Activated CD4-positive, alpha-beta T cell treated with anti-CD3 and anti-CD28 coated beads for 36 hours (primary cell): ENCODE results near the gene RBM4. TPM values are rescaled to one million over a fixed set of nuclear protein-coding genes. Genes with fewer than 3 reads are reported as not detected.

Experiments
- ATAC-seq: fragments of 200-7000 bp; cut with Tn5 transposase; one replicate; pipeline ENCODE4 v1.10.0; 2021; ENCODE audit warnings: mild to moderate bottlenecking, moderate library complexity
- CTCF ChIA-PET: fragments of 350-600 bp; sonication (Branson Sonifier 250); formaldehyde crosslinking; loops from one replicate; lab custom pipeline; 2021; ENCODE audit warnings: antibody characterized with exemption; lab: Charles Lee
- POLR2A ChIA-PET: fragments of 350-600 bp; sonication (Branson Sonifier 250); formaldehyde crosslinking; loops from one replicate; lab custom pipeline; 2021; ENCODE audit warnings: antibody characterized with exemption, inconsistent platforms; lab: Charles Lee
- DNase-seq: peaks from one replicate; pipeline ENCODE4 v3.0.0-alpha.2; 2020
- H3K27ac Mint-ChIP-seq: one replicate; pipeline ENCODE4 v1.8.0; 2021; ENCODE audit warnings: mixed read lengths
- H3K27me3 Mint-ChIP-seq: one replicate; pipeline ENCODE4 v1.8.0; 2021; ENCODE audit warnings: mixed read lengths
- H3K36me3 Mint-ChIP-seq: one replicate; pipeline ENCODE4 v1.8.0; 2021; ENCODE audit warnings: low read depth, mixed read lengths
- H3K4me1 Mint-ChIP-seq: one replicate; pipeline ENCODE4 v1.8.0; 2021; ENCODE audit warnings: mixed read lengths
- H3K4me3 Mint-ChIP-seq: one replicate; pipeline ENCODE4 v1.8.0; 2021; ENCODE audit warnings: mild to moderate bottlenecking, moderate library complexity, mixed read lengths
- H3K9me3 Mint-ChIP-seq: one replicate; pipeline ENCODE4 v1.8.0; 2021; ENCODE audit warnings: low read depth, mixed read lengths
- intact Hi-C, 2 experiments: fragments of 100-400 bp; cut with DNase I in 1 of 2; cut with micrococcal nuclease in 1 of 2; formaldehyde crosslinking; loops; one replicate each; pipeline versions ENCODE4 v1.14.2 to v1.15.1; 2022 to 2024; cut with DNase I, micrococcal nuclease
- total RNA-seq, 2 experiments: library from RNA; stranded (reverse); gene quantifications; one replicate each; pipeline ENCODE4 v1.2.3, GENCODE V29; 2021

RBM4 gene
- total RNA-seq, 2 experiments from 2014 or later = 104 to 122 TPM

DNA sequence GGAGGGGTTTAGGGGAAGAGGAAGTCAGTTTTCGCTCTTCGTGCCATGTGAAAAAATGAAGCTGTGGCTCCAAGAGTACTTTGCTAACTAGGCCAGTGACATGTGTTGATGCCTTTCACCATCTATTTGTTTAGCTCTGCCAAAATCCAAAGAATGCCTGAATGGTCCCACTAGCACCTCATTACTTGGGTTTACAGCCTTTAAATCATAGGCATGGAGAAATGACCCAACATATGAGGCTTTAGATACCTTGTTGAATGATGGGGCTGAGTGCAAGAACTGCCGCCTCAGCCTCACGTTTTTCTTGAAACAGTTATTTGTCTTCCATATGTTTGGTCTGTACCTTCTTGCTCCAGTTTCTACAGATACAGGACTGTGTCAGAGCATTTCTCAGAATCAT lies 8.3 kb downstream of the RBM4 start:
- H3K27ac Mint-ChIP-seq = peak overlapping the region; percentile 62
- intact Hi-C loops = no loop called here
- POLR2A ChIA-PET = interaction anchor here (0.6 to 2.4 kb wide), 3 partner anchors 8 to 118 kb away, joined by 7 to 8 read pairs (median 8); partner anchors contain the start of gene RBM4
- peaks cover 75% of the 10 kb centered on the region for H3K4me1 Mint-ChIP-seq
- no peak overlapping the region for H3K4me3 Mint-ChIP-seq
- no peak for DNase-seq
- H3K36me3 Mint-ChIP-seq = peaks cover 88% of the 10 kb centered on the region
- H3K9me3 Mint-ChIP-seq = no peaks in the 10 kb centered on the region
- CTCF ChIA-PET = interaction anchor here (0.7 to 3.5 kb wide), 4 partner anchors 9 to 581 kb away, joined by 3 to 21 read pairs (median 6); partner anchors contain the start of genes RBM4 and RBM4B
- H3K27me3 Mint-ChIP-seq = no peaks in the 10 kb centered on the region
- no peak for ATAC-seq

DNA sequence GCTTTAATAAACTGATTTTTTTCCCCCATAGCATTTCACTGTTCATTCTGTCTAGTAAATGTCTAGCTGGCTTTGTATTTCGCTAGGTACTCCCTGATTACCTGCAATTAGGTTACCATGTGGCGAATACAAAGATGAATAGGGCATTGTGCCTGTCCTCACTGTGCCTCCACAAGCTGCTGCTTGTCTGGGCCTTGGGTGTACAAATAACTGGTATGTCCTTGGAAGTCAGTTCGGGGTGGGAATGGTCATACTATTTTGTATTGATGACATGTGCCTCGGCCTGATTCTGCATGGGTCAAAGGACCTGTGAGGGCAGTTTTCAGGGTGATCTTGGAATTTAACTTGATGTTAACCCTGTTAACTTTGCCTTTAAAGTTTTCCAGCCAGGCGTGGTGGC lies 11.4 kb downstream of the RBM4 start:
- Mint-ChIP-seq H3K9me3 (no peaks in the 10 kb centered on the region), H3K27ac (no peak overlapping the region), H3K27me3 (no peaks in the 10 kb centered on the region), H3K4me3 (no peak overlapping the region), H3K4me1 (peaks cover 59% of the 10 kb centered on the region), H3K36me3 (peaks cover 69% of the 10 kb centered on the region)
- intact Hi-C loops = no loop called here
- ATAC-seq (no peak), DNase-seq (no peak)
- ChIA-PET POLR2A (interaction anchor here (1.0 to 1.7 kb wide), 3 partner anchors 11 to 27 kb away, joined by 4 to 9 read pairs (median 7); partner anchors contain the start of genes RBM4 and RBM4B), CTCF (interaction anchor here (0.6 to 1.0 kb wide), 4 partner anchors 12 to 639 kb away, joined by 3 to 4 read pairs (median 4); partner anchors contain the start of genes ANKRD13D and RBM4)

DNA sequence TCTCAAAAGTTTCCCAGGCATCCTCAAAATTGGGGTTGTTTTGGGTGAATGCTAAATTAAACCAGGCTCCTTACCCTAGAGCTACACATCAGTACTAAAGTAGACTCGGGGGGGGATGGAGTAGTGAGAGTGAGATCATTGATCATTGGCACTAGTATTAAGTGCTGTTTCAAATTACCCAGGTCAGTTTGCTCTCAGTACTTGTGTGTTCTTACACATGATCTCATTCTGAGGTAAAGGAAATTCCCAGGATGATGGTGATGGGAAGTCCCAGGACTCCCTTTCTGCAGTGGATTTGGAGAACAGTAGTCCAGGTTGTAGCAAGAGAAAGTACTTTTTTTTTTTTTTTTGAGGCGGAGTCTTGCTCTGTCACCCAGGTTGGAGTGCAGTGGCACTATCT lies 12.5 kb downstream of the RBM4 start:
- Mint-ChIP-seq H3K27me3 (no peaks in the 10 kb centered on the region), H3K36me3 (peaks cover 64% of the 10 kb centered on the region), H3K4me3 (no peak overlapping the region), H3K27ac (no peak overlapping the region), H3K9me3 (no peaks in the 10 kb centered on the region), H3K4me1 (peaks cover 50% of the 10 kb centered on the region)
- DNase-seq = no peak
- ChIA-PET CTCF (interaction anchor here (1.0 kb wide), 1 partner anchor 58 kb away, joined by 4 read pairs; the partner anchor contains the start of genes CCDC87 and CCS), POLR2A (no interaction called here)
- peak; percentile 40 for ATAC-seq
- intact Hi-C loops = no loop called here

DNA sequence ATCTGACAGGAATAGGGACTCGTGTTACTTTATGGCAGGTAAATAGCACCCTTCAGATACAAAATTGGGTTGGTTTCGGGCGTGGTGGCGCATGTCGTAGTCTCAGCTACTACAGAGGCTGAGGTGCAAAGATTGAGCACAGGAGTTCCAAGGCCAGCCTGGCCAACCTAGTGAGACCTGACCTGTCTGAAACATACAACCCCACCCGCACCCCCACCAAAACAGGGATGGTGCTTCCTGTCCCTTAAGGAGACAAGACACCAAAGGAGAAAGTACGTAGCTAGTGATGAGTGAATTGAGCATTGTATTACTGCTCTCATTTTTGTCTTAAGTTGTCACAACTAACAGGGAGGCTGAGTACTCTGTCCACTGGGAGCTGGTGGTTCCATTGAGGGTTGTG lies 14.1 kb downstream of the RBM4 start:
- Mint-ChIP-seq H3K4me1 (peaks cover 33% of the 10 kb centered on the region), H3K4me3 (no peak overlapping the region), H3K36me3 (peaks cover 50% of the 10 kb centered on the region), H3K27ac (peak overlapping the region; percentile 29), H3K27me3 (no peaks in the 10 kb centered on the region), H3K9me3 (no peaks in the 10 kb centered on the region)
- DNase-seq = no peak
- intact Hi-C loops = no loop called here
- CTCF ChIA-PET = interaction anchor here (0.7 to 1.3 kb wide), 4 partner anchors 12 to 74 kb away, joined by 3 to 5 read pairs (median 4); no protein-coding TSS in a partner anchor
- POLR2A ChIA-PET = interaction anchor here (0.6 kb wide), 1 partner anchor 40 kb away, joined by 3 read pairs; no protein-coding TSS in a partner anchor
- no peak for ATAC-seq

DNA sequence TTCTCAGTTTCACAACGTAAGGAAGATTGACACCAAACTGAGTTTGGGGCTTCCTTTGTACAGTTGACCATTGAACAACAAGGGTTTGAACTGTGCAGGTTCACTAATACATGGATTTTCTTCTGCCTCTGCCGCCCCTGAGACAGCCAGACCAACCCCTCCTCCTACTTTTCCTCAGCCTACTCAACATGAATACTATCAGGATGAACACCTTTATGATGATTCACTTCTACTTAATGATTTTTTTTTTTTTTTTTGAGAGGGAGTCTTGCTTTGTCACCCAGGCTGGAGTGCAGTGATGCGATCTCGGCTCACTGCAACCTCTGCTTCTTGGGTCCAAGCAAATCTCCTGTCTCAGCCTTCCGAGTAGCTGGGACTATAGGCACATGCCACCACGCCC lies 14.6 kb downstream of the RBM4 start:
- CTCF ChIA-PET = interaction anchor here (0.7 to 1.3 kb wide), 5 partner anchors 12 to 314 kb away, joined by 3 to 5 read pairs (median 3); no protein-coding TSS in a partner anchor

DNA sequence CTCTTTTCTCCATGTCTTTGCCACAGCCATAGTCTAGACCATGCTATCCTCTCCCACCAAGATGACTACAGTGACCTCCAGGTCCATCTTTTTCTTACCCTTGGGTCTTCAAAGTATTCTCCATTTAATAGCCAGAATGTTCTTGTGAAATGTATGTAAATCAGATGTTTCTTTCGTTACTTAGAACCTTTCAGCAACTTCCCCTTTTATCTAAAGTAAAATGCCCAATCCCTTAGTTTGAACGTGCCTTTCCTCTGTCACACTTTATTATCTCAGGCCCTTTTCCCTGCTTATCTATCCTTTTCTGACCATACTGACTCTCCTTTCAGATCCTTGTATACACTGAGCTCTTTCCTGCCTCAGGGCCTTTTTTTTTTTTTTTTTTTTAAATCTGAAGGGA lies 21.3 kb downstream of the RBM4 start:
- H3K27me3 Mint-ChIP-seq = no peaks in the 10 kb centered on the region
- H3K36me3 Mint-ChIP-seq = peaks cover 28% of the 10 kb centered on the region
- H3K9me3 Mint-ChIP-seq = no peaks in the 10 kb centered on the region
- ChIA-PET POLR2A (interaction anchor here (0.6 to 1.3 kb wide), 6 partner anchors 10 to 461 kb away, joined by 3 to 9 read pairs (median 4); partner anchors contain the start of gene RBM14), CTCF (no interaction called here)
- intact Hi-C loops = no loop called here
- peak overlapping the region; percentile 12 for H3K27ac Mint-ChIP-seq
- ATAC-seq (no peak), DNase-seq (no peak)
- H3K4me1 Mint-ChIP-seq = peaks cover 6% of the 10 kb centered on the region
- H3K4me3 Mint-ChIP-seq = no peak overlapping the region

More for the DNA sequence above, 14.6 kb downstream of the RBM4 start:
- POLR2A ChIA-PET = interaction anchor here (0.6 kb wide), 1 partner anchor 40 kb away, joined by 3 read pairs; no protein-coding TSS in a partner anchor
- Mint-ChIP-seq H3K27me3 (no peaks in the 10 kb centered on the region), H3K4me3 (no peak overlapping the region), H3K9me3 (no peaks in the 10 kb centered on the region), H3K4me1 (peaks cover 32% of the 10 kb centered on the region), H3K27ac (peak overlapping the region; percentile 29), H3K36me3 (peaks cover 49% of the 10 kb centered on the region)
- intact Hi-C loops = no loop called here
- DNase-seq (no peak), ATAC-seq (peak; percentile 69)

DNA sequence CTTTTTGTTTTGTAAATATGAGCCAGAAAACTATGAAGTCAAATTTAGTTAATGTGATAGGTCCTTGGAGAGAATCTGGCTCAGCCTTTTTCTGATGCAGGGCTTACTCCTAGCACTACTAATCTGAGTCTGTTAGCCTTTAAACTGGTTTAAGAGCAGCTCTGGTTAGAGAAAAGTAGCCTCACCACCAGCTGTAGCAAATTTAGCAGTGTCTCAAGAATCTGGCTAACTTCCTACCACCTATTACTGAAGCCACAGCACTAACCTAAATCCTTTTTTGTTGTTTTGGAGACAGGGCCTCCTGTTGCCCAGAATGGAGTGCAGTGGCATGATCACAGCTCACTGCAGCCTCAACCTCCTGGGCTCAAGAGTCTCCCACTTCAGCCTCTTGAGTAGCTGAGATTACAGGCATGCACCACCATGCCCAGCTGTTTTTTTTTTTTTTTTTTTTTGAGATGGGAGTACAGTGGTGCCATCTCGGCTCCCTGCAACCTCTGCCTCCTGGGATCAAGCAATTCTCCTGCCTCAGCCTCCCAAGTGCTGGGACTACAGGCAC lies 25.3 kb downstream of the RBM4 start:
- intact Hi-C loops = no loop called here

DNA sequence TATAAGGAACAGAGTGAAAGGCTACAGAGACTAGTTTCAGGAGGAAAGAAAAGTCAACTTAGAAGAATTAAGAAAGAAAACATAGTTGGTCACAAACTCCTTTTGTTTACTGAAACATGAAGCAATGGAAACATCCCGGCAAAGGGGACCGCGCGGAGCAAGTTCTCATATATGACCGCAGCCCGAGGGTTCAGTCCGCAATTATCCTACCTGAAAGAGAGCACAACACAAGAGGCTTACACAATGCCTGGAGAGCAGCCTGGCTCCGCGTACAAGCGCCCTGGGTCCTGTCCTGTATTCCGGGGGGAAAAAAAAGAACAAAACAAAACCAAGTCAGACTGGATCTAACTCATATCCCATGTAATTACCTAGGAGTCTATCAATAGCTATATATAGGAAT lies 26.9 kb downstream of the RBM4 start:
- intact Hi-C loops = no loop called here
- H3K9me3 Mint-ChIP-seq = no peaks in the 10 kb centered on the region
- peaks cover 12% of the 10 kb centered on the region for H3K4me1 Mint-ChIP-seq
- H3K36me3 Mint-ChIP-seq = peaks cover 39% of the 10 kb centered on the region
- CTCF ChIA-PET = interaction anchor here (0.8 to 1.4 kb wide), 3 partner anchors 13 to 23 kb away, joined by 3 to 5 read pairs (median 3); no protein-coding TSS in a partner anchor
- no peak for DNase-seq
- no peak for ATAC-seq
- H3K27me3 Mint-ChIP-seq = no peaks in the 10 kb centered on the region
- no peak overlapping the region for H3K4me3 Mint-ChIP-seq
- POLR2A ChIA-PET = interaction anchor here (0.6 kb wide), 1 partner anchor 257 kb away, joined by 3 read pairs; no protein-coding TSS in a partner anchor
- no peak overlapping the region for H3K27ac Mint-ChIP-seq

More for the DNA sequence above, 25.3 kb downstream of the RBM4 start:
- ATAC-seq = no peak
- ChIA-PET CTCF (interaction anchor here (0.7 to 1.4 kb wide), 5 partner anchors 9 to 21 kb away, joined by 3 to 8 read pairs (median 3); partner anchors contain the start of gene RBM4B), POLR2A (interaction anchor here (1.4 kb wide), 1 partner anchor 26 kb away, joined by 7 read pairs; the partner anchor contains the start of gene RBM4)
- Mint-ChIP-seq H3K27ac (no peak overlapping the region), H3K36me3 (peaks cover 37% of the 10 kb centered on the region), H3K9me3 (no peaks in the 10 kb centered on the region), H3K27me3 (no peaks in the 10 kb centered on the region), H3K4me3 (no peak overlapping the region), H3K4me1 (peaks cover 7% of the 10 kb centered on the region)
- no peak for DNase-seq

DNA sequence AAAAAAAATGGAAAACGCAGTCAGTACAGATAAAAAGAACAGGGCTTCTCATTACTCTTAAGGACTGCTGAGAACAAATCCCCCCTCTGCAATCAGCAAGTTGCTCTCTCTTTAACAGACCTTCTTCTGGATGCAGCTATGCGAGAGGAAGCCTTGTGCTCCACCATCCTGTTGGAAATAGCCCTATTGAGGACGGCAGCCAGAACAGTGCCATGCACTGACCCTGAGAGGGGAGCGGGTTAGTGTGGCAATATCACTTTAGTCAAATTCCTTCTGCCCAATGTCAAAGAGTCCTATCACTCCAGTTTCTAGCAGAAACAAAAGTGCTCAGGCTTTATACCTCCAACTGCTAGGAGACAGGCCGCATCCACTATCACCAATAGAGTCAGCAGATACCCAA lies 32.3 kb downstream of the RBM4 start:
- Mint-ChIP-seq H3K4me1 (peaks cover 29% of the 10 kb centered on the region), H3K27ac (no peak overlapping the region), H3K36me3 (peaks cover 25% of the 10 kb centered on the region), H3K27me3 (no peaks in the 10 kb centered on the region), H3K9me3 (no peaks in the 10 kb centered on the region), H3K4me3 (no peak overlapping the region)
- no peak for DNase-seq
- CTCF ChIA-PET = interaction anchor here (1.2 kb wide), 1 partner anchor 210 kb away, joined by 3 read pairs; no protein-coding TSS in a partner anchor
- intact Hi-C loops = loop anchor here (5.0 to 10.0 kb wide), 2 partner anchors 236 to 721 kb away; partner anchors contain the start of genes MRPL11 (in 1 of the 2) and RAD9A (in 1 of the 2)
- ATAC-seq = no peak
- POLR2A ChIA-PET = no interaction called here

DNA sequence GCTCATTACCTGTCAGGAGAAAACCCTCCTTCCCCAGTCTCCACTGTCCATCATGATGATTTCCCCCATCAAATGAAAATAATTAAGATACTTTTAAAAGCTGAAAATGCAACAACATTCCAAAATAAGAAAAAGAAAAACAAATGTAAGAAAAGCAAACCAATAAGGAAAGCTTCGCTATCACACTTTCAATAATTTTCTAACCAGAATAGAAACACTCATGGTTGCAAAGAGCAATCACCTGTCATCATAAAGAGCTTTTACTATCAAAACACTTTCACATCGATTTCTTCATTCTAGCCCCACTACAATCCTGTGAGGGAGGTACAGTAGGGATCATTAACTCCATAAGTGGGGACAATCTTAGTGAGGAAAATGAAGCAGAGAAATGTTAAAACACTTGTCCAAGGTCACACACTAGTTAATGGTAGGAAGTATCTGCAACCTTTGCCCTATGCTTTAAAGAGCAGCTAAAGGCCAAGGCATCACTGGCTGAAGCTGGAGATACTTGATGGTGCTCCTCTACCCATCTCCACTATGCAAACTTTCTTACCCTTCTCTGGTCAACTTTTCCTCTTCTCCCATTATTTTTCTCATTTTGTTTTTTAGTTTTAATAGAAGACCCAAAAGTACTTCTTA lies 36.6 kb downstream of the RBM4 start:
- ATAC-seq (no peak), DNase-seq (no peak)
- H3K4me3 Mint-ChIP-seq = no peak overlapping the region
- no peaks in the 10 kb centered on the region for H3K9me3 Mint-ChIP-seq
- H3K27me3 Mint-ChIP-seq = no peaks in the 10 kb centered on the region
- peaks cover 35% of the 10 kb centered on the region for H3K4me1 Mint-ChIP-seq
- intact Hi-C loops = loop anchor here (5.0 to 10.0 kb wide), 3 partner anchors 240 to 717 kb away; partner anchors contain the start of genes B4GAT1 (in 1 of the 2), BRMS1 (in 1 of the 2), MRPL11 (in 1 of the 2) and RAD9A (in 1 of the 2)
- ChIA-PET POLR2A (interaction anchor here (0.8 to 0.9 kb wide), 2 partner anchors 33 to 106 kb away, joined by 4 to 6 read pairs; partner anchors contain the start of gene CTSF), CTCF (interaction anchor here (0.7 to 1.2 kb wide), 5 partner anchors 12 to 379 kb away, joined by 3 to 4 read pairs (median 3); no protein-coding TSS in a partner anchor)
- H3K27ac Mint-ChIP-seq = no peak overlapping the region
- H3K36me3 Mint-ChIP-seq = peaks cover 16% of the 10 kb centered on the region
